Measurements from ENCODE around the gene CHAF1A. TPM values are rescaled to one million over a fixed set of nuclear protein-coding genes. Genes with fewer than 3 reads are reported as not detected.

Gene CHAF1A
- total and polyA plus RNA-seq, 12 donors = 4.2 to 8.7 (median 5.8) TPM

DNA sequence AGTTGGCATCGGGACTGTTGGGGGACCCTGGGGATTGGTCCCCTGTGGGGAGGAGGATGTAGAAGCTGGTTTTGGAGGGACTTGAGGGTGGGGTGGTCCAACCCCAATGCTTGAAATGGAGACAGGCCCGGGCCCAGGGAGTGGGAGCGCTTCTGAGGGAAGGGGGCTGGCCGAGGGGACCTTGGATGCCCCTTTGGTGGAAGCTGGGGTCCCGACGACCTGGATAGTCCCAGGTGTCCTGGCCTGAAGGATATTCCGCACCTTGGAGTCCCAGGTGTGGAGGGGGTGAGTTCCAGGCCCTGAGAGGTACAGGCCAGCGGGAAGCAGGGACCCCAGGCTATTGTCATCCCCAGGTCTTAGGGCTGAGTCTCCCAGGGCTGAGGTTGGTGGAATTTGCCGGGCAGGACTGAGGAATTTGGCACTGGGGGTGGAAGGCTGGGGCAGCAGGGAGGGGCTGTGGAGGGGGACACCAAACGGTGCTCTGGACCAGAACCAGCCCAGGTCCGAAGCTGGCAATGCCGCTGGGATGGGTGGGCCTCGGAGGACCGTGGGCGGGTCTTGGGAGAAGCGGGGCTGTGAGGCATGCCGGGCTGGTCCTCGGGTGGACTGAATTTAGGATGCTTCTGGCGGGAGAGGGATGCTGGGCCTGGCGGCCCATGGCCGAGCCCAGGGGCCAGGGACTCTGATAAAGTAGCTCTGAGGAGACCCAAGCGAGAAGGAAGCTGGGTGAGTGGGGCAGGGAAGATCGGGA is 71.5 kb downstream of the CHAF1A start:
- Histone ChIP-seq H3K4me1 (peaks cover 8 to 31% (median 25%) of the 10 kb centered on the region in 9 donors), H3K4me3 (peak overlapping the region in 6 of 10 donors; percentile 7 to 100 (median 93)), H3K9me3 (no peaks in the 10 kb centered on the region), H3K27me3 (no peaks in the 10 kb centered on the region), H3K27ac (peak overlapping the region in 1 of 10 donors; percentile 19), H3K36me3 (peaks cover 0 to 40% (median 20%) of the 10 kb centered on the region in 9 donors)
- ATAC-seq = no peak
- no peak for DNase-seq
- intact Hi-C loops (cut with DNase I) = no loop called here
- TF ChIP-seq, protein P1, sequence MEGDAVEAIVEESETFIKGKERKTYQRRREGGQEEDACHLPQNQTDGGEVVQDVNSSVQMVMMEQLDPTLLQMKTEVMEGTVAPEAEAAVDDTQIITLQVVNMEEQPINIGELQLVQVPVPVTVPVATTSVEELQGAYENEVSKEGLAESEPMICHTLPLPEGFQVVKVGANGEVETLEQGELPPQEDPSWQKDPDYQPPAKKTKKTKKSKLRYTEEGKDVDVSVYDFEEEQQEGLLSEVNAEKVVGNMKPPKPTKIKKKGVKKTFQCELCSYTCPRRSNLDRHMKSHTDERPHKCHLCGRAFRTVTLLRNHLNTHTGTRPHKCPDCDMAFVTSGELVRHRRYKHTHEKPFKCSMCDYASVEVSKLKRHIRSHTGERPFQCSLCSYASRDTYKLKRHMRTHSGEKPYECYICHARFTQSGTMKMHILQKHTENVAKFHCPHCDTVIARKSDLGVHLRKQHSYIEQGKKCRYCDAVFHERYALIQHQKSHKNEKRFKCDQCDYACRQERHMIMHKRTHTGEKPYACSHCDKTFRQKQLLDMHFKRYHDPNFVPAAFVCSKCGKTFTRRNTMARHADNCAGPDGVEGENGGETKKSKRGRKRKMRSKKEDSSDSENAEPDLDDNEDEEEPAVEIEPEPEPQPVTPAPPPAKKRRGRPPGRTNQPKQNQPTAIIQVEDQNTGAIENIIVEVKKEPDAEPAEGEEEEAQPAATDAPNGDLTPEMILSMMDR (IDR thresholded peaks at IDR 0.05) = no peak
- WGBS, 2 donors = 31 to 37% methylated on average over 23 of the region's 23 CpGs

DNA sequence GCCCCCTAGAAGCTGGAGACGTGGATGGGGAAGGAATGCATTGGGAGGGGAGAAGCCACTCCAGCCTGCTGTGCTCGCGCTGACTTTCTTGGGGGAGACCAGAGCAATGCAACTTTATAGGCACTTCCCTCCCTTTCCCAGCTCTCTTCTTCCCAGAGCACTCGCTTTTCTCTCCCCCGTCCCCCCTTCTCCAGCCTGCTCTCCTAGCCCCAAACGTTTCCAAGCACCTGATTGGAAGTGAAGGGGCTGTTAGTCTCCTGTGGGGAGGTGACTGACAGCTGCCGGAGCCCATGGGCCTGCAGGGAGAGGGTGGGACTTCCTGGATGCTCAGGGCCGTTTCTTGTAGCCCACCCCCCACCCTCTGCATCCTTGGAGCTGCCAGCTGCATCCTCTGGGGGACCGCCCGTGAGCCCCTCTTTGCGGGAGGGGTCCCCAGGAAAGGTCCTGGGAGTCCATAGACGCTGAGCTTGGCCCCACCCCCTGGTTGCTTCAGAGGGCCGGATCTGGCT is 72.1 kb downstream of the CHAF1A start:
- no peaks in the 10 kb centered on the region for H3K9me3 ChIP-seq
- intact Hi-C loops (cut with DNase I) = no loop called here
- H3K27me3 ChIP-seq = no peaks in the 10 kb centered on the region
- ATAC-seq = no peak
- DNase-seq = no peak
- TF ChIP-seq, protein P1 (IDR thresholded peaks at IDR 0.05) = no peak
- H3K4me3 ChIP-seq = peak overlapping the region in 6 of 10 donors; percentile 7 to 100 (median 56)
- H3K36me3 ChIP-seq = peaks cover 0 to 46% (median 20%) of the 10 kb centered on the region in 9 donors
- WGBS, 2 donors = 22 to 37% methylated on average over 12 to 13 of the region's 13 CpGs
- H3K4me1 ChIP-seq = peaks cover 8 to 31% (median 25%) of the 10 kb centered on the region in 9 donors
- H3K27ac ChIP-seq = peak overlapping the region in 1 of 10 donors; percentile 19

DNA sequence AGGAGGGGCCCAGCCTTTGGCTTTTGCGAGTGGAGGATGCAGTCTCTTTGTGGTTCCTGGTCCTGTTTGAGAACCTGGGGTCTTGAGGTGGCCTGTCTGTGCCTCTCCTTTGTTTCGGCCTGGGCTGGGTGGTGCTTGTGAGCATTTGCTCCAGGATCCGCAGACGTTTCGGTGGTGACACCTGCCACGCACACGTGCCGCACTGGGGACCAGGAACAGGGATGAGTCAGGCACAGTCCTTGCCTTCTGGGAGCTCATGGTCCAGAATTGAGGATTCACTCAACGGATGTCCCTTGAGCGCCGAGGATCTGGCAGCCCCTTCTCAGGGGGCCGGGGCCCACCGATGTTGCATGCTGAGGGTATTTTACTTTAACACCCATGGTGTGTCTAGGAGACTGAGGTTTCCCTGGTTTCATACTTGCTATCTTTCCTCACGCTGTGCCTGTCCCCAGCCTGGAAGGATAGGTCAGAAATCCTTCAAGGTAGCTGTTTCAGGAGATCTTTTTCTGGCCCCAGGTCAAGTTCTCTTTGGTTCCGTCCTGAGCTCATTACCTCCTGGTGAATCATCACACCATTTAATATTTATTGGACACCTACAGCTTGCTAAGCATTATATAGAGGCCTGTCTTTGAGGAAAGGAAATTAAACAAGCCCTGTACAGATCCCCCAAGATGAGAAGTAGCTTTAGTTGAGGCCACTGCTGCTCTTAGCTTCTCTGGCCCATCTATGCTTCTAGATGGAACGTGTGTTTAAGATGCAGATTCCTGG is 74.8 kb downstream of the CHAF1A start:
- Histone ChIP-seq H3K9me3 (no peaks in the 10 kb centered on the region), H3K4me3 (no peak overlapping the region), H3K27me3 (no peaks in the 10 kb centered on the region), H3K27ac (no peak overlapping the region), H3K4me1 (peaks cover 8 to 24% (median 19%) of the 10 kb centered on the region in 9 donors), H3K36me3 (peaks cover 0 to 65% (median 20%) of the 10 kb centered on the region in 9 donors)
- WGBS, 2 donors = 86 to 89% methylated on average over 16 of the region's 16 CpGs
- TF ChIP-seq, protein P1 (IDR thresholded peaks at IDR 0.05) = no peak
- ATAC-seq (no peak), DNase-seq (no peak)
- intact Hi-C loops (cut with DNase I) = loop anchor here in 1 of 10 donors (2.0 kb wide), 1 partner anchor 16 kb away; no protein-coding TSS in a partner anchor

DNA sequence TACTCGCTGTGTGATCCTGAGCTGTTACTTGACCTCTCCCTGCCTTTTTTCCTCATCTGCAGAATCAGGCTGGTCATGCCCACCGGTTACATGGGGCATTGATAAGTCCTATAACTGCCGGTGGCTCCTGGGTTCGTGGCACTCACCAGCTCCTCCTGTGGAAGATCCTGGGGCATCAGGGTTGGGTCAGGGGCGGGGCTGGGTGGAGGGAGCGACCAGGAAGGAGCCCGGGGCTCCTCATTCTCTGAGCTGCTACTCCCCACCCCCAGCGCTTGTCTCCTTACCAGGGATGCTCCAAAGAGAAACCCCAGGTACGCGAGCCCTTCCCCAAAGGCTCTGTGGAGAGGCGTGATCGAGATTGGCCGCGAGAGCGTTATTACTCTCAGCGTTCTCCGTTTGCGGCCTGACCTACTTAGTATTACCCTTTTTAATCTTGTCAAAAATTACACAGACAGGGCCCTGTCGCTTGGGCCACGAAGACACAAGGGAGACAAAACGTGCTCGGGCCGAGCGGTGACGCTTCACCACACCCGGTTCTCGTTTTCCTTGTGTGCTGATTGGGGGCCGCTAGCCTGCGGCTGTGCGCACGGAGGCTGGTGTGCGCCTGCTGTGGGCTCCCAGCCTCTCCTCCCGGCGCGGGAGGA is 80.4 kb downstream of the CHAF1A start:
- Histone ChIP-seq H3K27me3 (no peaks in the 10 kb centered on the region), H3K27ac (no peak overlapping the region), H3K36me3 (peaks cover 0 to 78% (median 8%) of the 10 kb centered on the region in 9 donors), H3K9me3 (no peaks in the 10 kb centered on the region), H3K4me3 (no peak overlapping the region), H3K4me1 (no peaks in the 10 kb centered on the region)
- WGBS, 2 donors = 90 to 94% methylated on average over 35 of the region's 35 CpGs
- ATAC-seq (no peak), DNase-seq (no peak)
- intact Hi-C loops (cut with DNase I) = no loop called here
- TF ChIP-seq, protein P1 (IDR thresholded peaks at IDR 0.05) = no peak

Measured in heart right ventricle (tissue), 16 donors.